H1 (cell line): ENCODE results near the gene GMIP. TPM values are rescaled to one million over a fixed set of nuclear protein-coding genes. Genes with fewer than 3 reads are reported as not detected.

Source experiments
- CHD1 ChIP-seq: IDR thresholded peaks from 2 replicates; pipeline ENCODE4 v1.6.1; 2012; ENCODE audit warnings: low read depth, low read length, improper control_type of control experiment
- polyA plus RNA-seq, 7 experiments: library from polyadenylated mRNA; depleted of rRNA in 3 of 7; stranded (reverse) in 5 of 7; unstranded in 2 of 7; fragments of >200 nt in 5 of 7; fragments of 200-250 nt in 2 of 7; gene quantifications; 1 replicate in 5 of 7; 2 replicates in 1 of 7; 4 replicates in 1 of 7; pipeline versions ENCODE4 v1.2.1 to v1.2.3, GENCODE V29; 2011 to 2013; ENCODE audit warnings: missing spikeins in 2 of 7, mixed read lengths in 2 of 7
- total RNA-seq: library from RNA; stranded (reverse); fragmentation: NEBNext Ultra II Directional; extraction: Animal tissue kit (Norgen Biotek cat#: 25700); gene quantifications from 2 replicates; pipeline ENCODE4 v1.2.1, GENCODE V29; 2021

GMIP gene
- total and polyA plus RNA-seq, 2 of the 8 experiments (the other 6 are each of a cell fraction or from before 2014, with no cell fraction given), result 5.7 to 18.1 TPM

DNA sequence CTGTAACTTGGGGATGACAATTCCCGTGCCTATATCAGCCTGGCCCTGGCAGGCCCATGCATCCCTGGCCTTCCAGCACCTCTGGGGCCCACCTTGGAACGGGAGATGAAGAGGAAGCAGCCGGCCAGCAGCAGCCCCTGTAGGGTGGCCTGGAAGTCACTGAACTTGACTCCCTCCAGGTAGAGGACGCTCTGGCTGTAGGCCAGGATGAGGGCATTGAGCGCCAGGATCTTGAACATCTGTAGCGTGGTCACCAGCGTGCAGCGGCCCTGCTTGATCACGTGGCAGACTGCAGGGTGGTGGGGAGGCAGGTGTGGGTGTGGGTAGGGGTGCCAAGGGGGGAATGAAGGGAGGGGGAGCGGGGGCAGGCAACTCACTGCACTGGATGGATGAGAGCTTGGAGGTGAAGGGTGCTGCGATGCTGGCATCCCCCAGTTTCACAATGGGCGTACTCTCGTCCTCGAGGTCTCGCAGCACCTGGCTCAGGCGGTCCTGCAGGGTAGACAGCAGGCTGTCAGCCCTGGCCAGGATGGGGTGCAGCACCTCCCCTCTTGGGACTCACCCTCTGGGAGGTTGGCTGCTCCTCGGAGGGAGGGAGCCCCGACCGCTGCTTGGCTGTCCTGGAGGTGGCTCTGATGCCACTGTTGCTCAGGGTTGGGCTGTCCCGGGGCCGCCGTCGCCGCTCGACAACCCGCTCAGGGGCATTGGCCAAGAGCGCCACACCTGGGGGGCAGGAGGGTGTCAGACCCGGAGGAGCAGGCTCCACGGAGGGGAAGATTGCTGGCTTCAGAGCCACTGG, 3.8 kb upstream of the GMIP start (continued):
- no peak for TF ChIP-seq CHD1
- TF ChIP-seq, all 59 proteins: peak for 0
